GM19099 (cell line): ENCODE data around the gene INPP4B.

Experiments used
- POLR2A ChIP-seq: IDR thresholded peaks from 3 replicates; pipeline ENCODE4 v1.6.1; 2011; ENCODE audit warnings: low read depth; ENCODE audit not compliant: insufficient read length; ENCODE audit errors: extremely low read depth

Gene INPP4B

GRCh38 chr4:142098900-142099545 lies 747.1 kb downstream of the INPP4B start:
- no peak for TF ChIP-seq POLR2A

DNA sequence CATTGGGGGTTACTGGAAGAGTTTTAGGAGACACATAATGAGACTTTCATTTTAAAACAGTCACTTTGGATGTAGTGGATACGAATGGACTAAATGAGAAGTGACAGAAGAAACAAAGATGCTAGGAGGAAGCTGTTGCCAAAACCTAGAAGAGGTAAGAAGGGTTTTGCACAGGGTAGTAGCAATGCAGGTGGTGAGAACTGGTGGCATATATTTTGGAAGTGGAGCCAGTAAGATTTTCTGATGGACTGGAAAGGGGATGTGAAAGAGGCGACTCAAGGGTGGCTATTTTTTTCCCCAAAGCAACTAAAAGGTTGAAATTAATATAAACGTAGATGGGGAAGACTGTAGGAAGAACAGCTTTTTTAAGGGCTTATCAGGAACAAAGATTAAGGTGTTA lies 747.7 kb downstream of the INPP4B start:
- no peak for TF ChIP-seq POLR2A

DNA sequence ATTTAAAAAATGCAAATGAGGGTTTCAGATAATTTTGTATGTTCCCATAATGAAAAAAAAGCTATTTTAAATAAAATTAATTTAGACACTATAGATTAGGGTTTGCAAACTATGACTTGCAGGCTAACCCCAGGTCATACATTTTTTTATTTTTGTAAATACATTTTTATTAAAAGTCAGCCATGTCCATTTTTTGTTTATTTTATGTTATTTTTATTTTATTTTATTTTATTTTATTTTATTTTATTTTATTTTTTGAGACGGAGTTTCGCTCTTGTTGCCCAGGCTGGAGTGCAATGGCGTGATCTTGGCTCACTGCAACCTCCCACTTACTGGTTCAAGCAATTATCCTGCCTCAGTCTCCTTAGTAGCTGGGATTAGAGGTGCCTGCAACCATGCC lies 749.1 kb downstream of the INPP4B start:
- no peak for TF ChIP-seq POLR2A

DNA sequence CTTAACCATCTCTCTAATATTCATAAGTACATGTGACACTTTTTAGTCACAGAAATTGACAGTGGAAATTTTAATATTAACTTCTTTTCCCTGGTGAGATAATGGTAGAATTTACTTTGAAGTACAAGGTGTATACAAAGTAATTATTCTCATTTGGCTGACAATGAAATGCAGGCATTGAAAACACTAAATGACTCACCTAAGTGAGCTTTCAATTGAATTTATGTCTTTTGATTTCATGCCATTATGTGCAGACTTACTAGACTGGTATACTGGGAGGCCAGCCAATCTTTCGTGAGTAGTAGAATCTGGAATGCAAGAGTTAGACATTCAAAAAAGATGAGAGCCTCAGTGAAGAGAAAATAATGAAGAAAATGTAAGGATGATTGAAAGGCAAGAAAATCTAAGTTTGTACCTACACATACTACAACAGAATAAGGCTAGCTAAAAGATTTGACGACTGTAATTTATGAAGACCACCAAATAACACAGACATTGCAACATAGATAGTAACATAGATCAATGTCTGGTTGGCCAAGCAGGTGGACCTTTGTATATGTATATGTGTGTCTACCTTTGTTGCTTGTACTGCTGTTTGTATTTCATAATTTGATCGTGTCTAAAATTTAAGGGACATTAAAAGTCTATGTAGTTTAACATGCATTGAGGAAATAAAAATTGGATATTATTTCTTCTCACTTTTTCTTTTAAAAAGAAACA lies 750.1 kb downstream of the INPP4B start:
- TF ChIP-seq POLR2A = no peak

GRCh38 chr4:142092941-142093340 lies 753.2 kb downstream of the INPP4B start:
- TF ChIP-seq POLR2A = no peak

DNA sequence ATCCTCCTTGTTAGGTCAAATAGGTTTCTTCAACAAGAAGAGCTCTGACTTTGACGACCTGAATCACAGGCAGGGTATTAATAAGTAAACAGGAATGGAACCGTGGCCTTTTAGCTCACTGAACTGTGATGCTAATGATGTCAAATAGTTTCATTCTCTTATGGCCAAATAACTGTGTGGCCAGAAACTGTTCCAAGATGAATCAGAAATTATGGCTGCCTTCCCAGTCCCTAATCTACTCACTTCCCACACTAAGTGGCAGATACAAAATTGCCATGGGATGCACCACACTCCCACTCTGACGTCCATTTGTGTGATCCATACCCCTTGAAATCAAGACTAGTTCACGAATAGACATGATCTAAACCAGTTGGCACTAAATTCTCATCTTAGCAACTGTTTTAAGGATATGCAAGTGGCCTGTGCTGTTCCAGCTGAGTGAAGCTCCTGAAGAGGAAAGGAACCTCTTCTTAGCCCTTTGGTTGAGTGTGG lies 754.4 kb downstream of the INPP4B start:
- no peak for TF ChIP-seq POLR2A

DNA sequence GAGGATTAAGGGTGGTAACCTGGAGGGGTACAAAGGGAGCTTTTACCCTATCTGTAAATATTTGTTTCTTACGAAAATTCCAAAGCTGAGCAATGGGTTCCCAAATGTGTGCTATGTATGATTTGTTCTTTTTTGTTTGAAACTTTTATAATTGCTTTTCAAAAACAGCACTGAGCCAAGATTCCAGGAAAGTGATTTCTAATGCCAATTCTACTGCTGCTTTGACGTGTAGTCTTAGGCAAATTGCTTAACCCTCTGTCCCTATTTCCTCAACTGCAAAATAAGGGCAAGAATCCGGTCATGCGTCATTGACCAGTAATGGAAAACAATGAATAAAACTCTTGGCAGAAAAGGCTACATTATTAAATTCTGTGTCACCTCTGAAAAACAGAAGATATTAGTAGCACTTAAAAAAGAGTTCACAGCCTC lies 755.0 kb downstream of the INPP4B start:
- no peak for TF ChIP-seq POLR2A

GRCh38 chr4:142088906-142089305 lies 757.2 kb downstream of the INPP4B start:
- TF ChIP-seq POLR2A = no peak

- TF ChIP-seq POLR2A = no peak
These were observed 760.4 kb downstream of the INPP4B start for GRCh38 chr4:142085513-142086292.

- TF ChIP-seq POLR2A = no peak
These were observed 762.8 kb downstream of the INPP4B start for GRCh38 chr4:142083264-142083663.

DNA sequence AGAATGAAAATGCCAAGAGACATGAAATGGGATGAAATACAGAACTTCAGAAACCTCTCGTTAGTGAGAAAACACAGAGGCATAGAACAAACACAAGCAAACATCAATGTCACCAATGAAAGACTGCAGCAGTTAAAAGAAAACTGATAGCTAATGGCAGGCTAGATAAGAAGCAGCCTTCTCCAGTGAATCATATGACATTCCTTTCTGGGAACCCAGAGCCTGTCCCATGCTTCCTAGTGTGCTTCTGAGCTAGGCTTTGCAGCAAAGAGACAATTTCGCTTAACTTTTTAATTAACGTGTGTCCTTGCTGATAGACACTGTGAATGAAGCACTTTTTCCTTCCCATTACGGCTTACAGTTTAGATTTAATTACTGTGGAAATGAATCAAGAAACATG lies 765.1 kb downstream of the INPP4B start:
- no peak for TF ChIP-seq POLR2A

DNA sequence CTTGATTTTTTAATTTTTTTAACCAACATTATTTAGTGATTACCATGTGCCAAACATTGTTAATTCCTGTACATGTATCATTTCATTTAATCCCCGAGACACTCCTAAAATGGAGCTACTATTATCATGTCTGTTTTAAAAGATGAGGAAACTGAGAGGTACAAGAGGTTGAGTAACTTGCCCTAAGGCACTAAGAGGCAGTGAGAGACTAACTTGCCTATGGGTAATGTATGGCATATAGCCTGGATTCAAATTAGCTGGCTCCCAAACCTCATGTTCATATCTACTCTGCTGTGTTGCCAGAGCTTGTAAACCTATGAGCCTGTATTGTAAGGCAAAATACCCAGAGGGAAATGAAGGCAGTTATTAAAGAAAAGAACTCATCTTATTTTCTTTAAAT lies 766.1 kb downstream of the INPP4B start:
- TF ChIP-seq POLR2A = no peak

DNA sequence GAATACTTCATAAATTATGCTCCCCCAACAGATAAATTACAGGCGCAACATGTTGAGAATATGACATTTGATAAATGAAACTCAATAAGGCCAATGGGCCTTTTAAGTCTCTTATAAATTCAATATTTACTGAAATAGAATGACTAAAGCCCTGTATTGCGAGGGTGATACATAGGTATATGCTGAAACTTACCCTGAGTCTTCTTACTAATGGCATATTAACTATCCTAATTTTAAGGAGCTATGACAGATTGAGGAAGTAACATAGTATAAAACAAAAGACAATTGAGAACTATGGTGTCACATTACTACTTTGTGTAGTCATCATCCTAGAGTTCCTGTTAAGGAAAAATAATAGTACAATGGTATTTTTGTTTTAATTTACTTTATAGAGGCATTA lies 769.1 kb downstream of the INPP4B start:
- no peak for TF ChIP-seq POLR2A

- no peak for TF ChIP-seq POLR2A
These were observed 780.9 kb downstream of the INPP4B start for GRCh38 chr4:142065086-142065647.

DNA sequence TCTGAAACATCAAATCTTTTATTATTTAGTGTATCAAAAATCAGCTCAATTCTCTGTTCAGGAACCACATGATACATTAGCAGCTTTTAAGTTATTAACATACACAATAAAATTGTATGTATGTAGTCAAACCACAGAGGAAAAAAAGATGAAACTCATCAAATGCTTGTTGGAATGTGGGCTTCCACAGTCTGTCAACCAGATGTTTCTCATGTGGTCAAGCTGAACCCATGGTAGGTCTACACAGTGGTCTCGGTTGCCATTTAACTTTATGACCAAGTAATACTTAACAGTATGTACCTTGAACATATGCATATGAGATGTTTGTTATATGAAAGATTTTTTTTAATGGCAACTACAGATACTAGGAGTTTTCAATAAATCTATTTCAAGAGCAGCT lies 781.9 kb downstream of the INPP4B start:
- no peak for TF ChIP-seq POLR2A
